Astrocyte of the hippocampus (primary cell): ENCODE results near the gene WDR20.
"Not testable (repeated sequence)": the region's sequence is repeated elsewhere in the genome, so short reads cannot be mapped to it uniquely, and the experiment has no call there.

Experiments
- DNase-seq: peaks from one replicate; pipeline ENCODE4 v3.0.0; 2011; ENCODE audit warnings: low read depth, low spot score

Gene WDR20

GRCh38 chr14:102171173-102172020 is 31.7 kb downstream of the WDR20 start:
- no peak for DNase-seq

GRCh38 chr14:102172021-102172272 is 32.2 kb downstream of the WDR20 start:
- not testable (repeated sequence) for DNase-seq

GRCh38 chr14:102172721-102173120 is 33.0 kb downstream of the WDR20 start:
- DNase-seq: not testable (repeated sequence)

- DNase-seq: no peak
Measured at GRCh38 chr14:102177161-102177560, 37.5 kb downstream of the WDR20 start.

DNA sequence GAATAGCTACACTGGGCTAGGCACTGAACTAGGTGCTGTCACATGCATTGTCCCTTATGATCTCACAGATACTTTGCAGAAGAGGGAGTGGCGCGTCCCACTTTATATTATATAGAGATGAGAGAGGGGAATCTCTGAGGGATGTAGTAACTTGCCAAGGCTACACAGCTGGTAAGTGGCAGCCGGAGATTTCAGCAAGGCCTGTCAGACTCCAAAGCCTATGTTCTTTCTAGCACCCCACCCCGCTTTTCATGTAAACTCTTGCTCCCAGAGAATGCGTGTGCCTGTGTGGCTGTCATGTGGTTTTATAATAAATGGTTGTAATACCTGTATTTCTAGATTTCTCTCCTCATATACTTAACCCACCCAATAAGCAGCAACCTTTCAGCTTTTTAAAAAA is 39.1 kb downstream of the WDR20 start:
- DNase-seq: no peak

GRCh38 chr14:102180248-102180998 is 40.7 kb downstream of the WDR20 start:
- DNase-seq: no peak

DNA sequence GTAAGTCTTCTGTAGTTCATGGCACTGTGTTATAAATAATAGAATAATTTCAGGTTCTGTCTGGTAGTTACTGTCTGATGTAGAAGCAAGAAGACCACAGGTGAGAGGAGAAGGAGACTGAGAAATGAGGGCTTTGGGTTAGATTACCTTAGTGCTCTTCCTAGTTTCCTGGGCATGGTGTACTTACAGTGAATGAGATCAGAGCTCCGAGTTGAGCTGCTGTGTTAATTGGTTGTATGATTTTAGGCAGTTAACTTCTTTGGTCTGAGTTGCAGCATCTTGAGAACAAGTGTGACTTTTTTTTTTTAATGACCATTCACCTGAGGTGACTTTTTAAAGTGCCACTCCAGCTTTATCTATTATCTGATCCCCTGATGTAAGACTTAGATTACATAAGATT is 41.5 kb downstream of the WDR20 start:
- DNase-seq: no peak

- peak; percentile 55 for DNase-seq
Measured at GRCh38 chr14:102182190-102182589, 42.5 kb downstream of the WDR20 start.

DNA sequence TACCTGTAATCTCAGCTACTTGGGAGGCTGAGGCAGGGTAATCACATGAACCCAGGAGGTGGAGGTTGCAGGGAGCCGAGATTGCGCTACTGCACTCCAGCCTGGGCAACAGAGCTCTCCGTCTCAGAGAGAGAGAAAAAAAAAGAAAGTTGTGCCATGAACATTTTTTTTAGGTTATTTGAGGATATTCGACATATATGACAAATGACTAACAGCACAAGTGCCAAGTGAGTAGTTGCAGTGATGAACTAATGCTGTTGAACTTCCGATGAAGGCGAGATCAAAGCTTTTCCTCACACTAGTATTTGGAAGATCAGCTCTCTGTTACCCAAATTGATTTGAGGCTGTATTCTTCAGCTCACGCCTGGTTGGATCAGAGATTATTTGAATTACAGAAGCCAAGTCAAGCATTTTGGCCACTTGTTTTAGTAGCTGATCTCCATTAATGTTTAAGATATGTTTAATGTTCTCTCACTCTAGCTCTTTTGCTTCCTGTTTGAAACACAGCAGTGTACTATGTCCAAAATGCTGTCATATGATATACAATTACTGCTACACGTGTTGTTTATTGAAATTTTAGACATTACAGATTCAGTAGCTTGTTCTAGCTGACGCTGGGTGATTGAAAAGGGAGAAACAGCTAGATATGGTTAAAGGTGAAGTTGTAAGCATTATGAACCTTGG is 43.4 kb downstream of the WDR20 start:
- peak; percentile 34 for DNase-seq

DNA sequence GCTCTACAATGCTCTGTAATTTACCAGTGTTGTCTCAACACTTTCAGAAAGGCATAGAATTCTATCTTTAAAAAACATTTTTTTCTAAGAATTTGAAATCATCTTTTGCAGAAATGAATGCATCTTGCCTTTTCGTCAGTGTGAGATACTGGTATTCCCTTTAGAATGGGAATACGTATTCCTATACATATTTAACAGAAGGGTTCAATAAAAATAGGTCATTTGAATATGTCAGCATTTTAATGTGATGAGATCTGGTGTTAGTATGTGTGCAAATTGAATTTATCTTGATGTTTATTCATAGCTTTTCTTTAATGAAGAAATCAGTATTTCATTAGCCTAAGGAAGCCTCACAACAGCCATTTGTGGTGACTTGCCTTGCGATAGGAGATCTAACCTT is 44.2 kb downstream of the WDR20 start:
- DNase-seq: no peak

- peak; percentile 32 for DNase-seq
Measured at GRCh38 chr14:102184316-102185035, 44.8 kb downstream of the WDR20 start.

DNA sequence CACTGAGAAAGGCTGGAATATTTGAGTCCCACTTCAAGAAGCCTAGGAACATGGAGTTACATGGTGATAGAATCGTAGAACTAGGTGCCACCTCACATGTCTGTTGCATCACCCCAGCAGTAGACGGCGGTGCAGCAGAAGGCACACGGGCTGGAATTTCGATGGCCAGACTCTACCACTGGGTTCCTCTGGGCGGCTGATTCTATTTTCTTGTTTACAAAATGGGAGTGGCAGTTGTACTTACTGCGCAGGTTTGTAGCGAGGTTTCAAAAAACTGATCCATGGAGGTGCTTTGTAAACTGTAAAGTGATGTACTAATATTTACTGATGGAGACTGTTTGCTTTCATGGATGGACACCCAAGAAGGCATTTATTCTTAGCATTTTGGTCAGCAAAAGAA is 45.7 kb downstream of the WDR20 start:
- no peak for DNase-seq

DNA sequence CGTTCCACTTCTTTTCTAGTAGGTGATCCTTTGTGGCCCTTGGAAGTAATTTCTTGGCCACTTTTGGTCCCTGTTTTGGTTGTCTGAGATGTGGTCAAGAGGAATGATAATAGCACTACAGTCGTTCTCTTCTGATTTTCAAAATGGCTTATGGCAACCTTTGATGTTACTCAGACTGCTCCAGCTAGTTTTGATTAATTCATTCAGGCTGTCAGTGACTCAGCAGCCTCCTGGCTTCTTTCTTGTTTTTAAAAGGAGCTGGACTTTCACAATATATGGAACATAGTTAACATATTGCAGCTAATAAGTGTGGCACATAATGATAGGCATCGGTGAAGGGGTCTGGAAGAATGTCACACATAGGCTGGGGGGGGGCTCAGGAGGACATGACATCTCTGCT is 47.3 kb downstream of the WDR20 start:
- DNase-seq: peak; percentile 86

- DNase-seq: peak; percentile 39
Measured at GRCh38 chr14:102187568-102188001, 47.9 kb downstream of the WDR20 start.

DNA sequence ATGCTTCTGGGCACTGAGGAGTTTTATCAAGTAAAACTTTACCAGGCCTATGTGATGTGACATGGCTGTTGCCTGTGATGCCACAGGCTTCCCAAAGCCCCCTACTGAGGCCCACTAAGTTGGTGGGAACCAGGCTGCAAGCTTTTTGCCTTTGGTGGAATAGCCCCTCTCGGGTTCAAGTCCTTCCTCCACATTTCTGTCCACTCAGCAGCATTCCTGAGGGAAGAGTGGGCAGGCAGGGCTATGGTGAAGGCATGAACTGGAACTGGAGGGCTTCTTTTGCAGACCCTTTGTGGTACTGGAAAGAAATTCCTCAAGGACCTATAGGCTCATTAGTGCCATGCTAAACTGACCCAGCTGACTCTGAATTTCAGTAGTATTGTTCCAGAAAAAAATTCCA is 48.5 kb downstream of the WDR20 start:
- DNase-seq: no peak

DNA sequence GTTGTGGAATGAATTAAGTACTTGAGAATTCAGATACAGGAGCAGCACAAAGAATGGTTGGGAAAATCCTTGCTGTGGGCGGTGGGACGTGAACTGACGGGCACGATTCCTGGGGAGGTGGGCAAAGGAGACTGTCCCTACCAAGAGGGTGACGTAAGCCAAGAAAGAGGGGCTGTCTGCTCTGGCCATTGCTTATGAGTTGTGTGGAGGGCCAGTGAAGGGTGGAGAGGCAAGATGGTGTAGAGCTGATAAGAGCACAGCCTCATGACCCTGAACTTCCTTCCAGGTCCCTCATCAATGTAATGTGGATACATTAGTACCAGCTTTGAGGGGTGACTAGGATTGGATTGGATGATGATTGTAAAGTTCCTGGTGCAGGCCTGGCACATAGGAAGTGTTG is 50.2 kb downstream of the WDR20 start:
- DNase-seq: no peak

DNA sequence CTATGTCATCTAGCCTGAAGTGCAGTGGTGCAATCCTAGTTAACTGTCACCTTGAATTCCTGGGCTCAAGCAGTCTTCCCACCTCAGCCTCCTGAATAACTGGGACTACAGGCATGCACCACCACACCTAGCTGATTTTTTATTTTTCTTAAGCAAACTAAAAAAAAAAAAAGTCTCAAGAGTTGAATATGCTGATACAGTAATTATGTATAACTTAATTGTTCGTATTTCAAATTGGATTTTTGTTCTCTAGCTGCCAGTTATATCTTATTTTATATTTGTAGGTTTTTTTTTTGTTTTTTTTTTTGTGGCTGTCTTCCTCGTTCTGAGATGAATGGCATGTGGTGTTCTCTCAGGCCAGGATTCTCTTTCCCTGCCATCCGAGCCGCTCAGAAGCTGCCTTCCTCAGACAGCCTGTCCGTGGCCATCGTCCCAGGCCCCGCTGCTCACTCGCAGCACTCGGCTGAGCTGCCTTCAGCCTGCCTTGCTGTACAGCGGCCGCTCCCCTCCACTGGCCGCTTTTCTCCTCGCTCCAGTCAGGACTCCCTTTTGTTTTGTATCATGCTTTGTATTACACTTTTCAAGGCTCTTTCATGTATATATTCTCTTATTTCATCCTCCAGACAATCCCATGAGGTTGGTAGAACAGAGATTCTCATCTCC is 53.3 kb downstream of the WDR20 start:
- DNase-seq: peak; percentile 37

- DNase-seq: no peak
Measured at GRCh38 chr14:102194856-102195255, 55.2 kb downstream of the WDR20 start.

DNA sequence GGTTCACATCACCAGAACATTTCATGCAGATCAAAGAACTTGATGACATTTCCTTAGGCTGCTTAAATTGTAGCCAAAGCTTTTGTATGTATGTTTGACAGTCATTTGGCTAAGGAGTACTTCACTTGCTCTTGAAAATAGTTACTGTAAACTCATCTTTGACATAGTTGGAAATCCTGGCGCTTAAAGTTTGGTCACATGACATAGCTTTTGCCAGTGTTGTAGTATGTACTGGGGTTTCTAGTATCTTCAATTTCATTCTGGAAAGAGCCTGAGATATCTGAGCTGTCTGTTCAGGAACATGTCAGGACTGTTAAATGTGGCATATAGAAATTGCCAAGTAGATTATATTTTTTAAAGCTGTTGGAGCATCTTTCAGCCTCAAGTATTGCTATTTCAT is 55.7 kb downstream of the WDR20 start:
- no peak for DNase-seq

DNA sequence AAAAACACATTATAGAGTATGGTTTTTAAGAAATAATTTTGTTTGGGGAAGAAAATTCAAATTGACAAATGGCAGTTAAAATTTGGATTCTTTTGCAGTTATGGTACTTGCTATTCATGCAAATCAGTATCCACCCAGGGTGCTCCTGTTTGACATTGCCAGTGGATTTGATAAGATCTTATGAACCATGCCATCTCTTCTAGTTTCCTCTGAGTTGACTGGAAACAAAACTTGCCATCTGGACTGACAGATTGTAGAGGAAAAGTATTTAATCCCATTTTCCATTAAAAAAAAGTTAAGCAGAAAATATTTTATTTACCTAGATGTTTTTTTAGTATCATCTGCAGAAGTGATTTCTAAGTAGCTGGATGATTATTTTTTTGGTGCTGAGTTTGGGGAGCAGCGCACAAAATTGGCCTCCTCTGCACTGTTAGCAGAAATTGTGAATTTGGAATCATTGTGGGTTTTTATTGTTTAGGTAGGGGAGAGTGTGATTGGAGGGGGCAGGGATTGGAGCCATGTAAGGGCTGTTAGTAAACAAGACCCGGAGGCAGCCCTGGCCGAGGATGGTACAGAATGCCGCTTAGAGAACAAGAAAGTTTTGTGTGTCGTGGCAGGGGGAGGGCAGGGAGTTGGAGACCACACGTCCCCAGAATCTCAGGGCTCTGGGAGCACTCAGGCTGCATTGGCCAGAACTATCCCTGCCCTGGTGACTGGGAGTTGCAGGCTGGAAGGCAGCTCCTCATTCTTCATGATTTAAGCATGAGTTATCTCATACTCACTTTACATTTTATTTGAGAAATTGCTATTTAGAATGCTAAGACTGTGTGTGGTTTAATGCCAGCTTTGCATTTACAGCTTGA is 56.6 kb downstream of the WDR20 start:
- no peak for DNase-seq

- DNase-seq: no peak
Measured at GRCh38 chr14:102196902-102197230, 57.2 kb downstream of the WDR20 start.
